Dedifferentiated amniotic fluid mesenchymal stem cell (primary cell): ENCODE data around the gene FAM50A.

Source experiments
- DNase-seq: peaks from one replicate; pipeline ENCODE4 v3.0.0-alpha.2; 2016; ENCODE audit errors: extremely low spot score

FAM50A gene

DNA sequence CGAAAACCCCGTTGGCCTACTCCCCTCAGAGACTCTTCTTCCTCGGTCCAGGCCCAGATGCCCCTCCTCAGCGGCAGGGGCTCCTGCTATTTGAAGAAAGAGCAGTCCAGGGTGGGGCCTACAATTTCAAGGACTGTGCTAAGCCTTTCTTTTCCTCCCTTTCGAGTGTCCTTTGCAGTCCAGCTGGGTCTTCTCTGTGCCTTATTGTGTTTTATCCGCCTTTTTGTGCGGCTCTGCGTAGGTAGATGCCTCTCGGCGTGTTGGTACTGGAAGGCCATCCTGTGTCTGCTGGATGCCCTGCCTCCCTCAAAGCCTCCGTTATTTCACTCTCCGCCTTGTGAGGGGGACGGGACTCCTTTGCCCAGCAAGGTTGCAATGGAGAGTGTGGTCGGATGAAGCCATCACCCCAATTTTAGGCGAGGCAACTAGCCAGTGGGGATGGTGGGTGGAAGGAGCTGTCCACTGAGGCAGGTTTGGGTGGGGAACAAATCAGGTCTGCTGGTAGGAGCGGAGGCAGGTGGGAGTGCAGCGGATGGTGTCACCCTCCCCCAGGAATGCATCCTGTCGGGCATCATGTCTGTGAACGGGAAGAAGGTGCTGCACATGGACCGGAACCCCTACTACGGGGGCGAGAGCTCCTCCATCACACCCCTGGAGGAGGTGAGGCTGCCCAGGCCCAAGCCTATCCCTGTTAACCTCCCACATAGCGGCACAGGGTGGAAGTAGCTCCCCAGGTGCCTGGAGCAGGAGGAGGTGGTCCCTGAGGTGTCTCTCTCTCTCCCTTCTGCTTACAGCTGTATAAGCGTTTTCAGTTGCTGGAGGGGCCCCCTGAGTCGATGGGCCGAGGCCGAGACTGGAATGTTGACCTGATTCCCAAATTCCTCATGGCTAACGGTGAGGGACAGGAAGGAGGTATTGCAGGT is 5.7 kb upstream of the FAM50A start:
- DNase-seq = no peak

- DNase-seq = no peak
These were observed 4.1 kb upstream of the FAM50A start for GRCh38 chrX:154439841-154440240.

GRCh38 chrX:154440623-154441357 is 3.2 kb upstream of the FAM50A start:
- DNase-seq = no peak

DNA sequence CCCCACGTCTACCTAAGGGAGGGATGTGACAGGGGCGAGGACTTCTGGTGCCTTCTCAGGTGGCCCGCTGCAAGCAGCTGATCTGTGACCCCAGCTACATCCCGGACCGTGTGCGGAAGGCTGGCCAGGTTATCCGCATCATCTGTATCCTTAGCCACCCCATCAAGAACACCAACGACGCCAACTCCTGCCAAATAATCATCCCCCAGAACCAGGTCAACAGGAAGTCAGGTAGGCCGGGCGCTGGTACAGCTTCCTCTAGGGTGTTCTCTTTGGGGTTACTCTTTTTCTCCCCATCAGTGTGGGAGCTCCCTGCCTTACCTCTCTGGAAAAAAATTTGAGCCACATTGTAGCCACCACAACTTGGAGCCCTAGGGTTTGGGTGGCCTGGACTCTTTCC is 2.4 kb upstream of the FAM50A start:
- DNase-seq = no peak

DNA sequence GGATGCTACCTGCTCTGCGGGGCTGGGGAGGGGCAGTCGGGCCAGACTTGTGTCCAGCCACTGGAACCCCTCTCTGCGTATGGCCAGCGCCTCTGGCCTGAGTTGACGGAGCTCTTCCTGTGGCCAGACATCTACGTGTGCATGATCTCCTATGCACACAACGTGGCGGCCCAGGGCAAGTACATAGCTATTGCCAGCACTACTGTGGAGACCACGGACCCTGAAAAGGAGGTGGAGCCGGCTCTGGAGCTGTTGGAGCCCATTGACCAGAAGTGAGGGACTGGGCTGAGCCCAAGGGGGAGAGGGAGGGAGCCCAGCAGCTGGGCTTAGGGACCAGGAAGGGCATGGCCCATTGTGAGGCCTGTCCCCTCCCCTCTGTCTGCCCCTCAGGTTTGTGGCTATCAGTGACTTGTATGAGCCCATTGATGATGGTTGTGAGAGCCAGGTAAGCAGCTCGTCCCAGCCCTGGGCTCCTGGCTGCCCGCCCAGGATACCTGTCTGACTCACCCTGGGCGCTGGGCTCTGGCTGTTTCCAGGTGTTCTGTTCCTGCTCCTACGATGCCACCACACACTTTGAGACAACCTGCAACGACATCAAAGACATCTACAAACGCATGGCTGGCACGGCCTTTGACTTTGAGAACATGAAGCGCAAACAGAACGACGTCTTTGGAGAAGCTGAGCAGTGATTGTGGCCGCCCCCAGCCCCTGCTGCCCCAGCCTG is 1.8 kb upstream of the FAM50A start:
- DNase-seq = no peak

DNA sequence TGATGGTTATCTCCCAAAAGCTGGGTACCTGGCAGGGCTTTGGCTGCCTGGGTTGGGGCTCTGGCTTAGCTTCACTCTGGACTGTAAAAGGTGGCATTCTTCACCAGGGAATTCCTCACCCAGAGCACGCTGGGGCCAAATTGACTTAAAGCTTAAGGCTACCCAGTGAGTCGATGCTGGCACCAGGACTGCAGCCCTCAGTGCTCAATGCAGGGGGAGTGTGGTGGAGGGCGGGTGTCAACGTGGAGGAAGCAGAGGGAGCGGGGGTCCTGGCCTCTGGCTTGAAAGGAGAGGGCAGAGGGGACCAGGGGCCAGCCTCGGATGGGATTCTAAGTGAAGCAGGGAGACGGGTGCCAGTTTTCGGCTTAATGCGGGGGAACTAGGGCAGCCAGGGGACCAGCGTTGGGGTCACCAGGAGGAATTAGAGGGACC is 446 bp upstream of the FAM50A start:
- DNase-seq = no peak

DNA sequence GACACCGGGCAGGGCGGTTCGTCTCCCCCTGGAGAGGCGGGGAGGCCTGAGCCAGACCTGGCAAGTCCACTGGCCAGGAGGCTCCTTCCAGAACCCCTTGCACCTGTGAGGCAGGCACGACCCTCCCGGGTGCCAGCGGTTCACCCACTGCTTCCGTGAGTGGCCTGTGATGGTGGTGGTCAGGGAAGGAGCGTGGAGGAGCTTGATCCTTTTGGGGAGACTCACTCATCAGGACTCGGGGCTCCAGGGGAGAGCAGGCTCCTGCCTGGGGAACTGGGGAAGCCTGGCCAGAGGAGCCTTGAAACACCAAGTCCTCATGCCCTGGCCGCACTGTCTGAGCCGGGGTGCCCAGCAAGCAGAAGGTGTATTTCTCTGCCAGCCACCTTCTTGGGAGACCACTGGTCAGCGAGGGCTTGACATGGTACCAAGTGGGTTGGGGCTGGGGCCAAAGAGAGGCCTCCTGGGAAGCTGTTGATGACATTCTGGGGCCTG is 860 bp downstream of the FAM50A start:
- no peak for DNase-seq

GRCh38 chrX:154445776-154446175 is 1.8 kb downstream of the FAM50A start:
- no peak for DNase-seq

DNA sequence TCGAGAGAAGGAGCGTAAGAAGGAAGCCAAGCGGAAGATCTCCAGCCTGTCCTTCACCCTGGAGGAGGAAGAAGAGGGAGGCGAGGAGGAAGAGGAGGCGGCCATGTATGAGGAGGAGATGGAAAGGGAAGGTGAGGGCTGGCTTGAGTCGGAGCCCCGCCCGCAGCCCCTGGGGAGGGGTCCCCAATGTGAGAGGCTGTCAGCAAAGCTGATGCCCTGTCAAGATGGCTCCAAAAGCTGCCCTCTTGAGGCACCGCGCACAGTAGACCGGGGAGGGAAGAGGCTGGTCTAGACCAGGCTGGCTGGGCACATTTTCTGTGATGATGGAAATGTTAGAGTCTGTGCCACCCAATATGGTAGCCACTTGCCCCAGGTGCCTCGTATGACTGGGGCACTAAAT is 2.5 kb downstream of the FAM50A start:
- DNase-seq = no peak

DNA sequence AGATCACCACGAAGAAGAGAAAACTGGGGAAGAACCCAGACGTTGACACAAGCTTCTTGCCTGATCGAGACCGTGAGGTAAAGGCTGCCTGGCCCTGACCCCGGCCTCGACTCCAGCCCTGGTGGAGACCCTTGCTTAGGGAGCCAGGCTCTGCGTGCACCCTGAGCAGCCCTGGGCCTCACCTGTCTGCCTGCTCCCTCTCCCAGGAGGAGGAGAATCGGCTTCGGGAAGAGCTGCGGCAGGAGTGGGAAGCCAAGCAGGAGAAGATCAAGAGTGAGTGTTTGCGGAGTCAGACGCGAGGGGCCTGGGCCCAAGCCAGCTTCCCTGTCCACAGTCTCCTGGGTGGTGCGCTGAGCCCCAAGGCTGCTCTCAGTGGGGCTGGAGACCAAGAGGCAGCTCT is 4.5 kb downstream of the FAM50A start:
- no peak for DNase-seq

GRCh38 chrX:154449618-154450017 is 5.7 kb downstream of the FAM50A start:
- no peak for DNase-seq

GRCh38 chrX:154450312-154450711 is 6.4 kb downstream of the FAM50A start:
- no peak for DNase-seq

- DNase-seq = no peak
These were observed 8.9 kb downstream of the FAM50A start for GRCh38 chrX:154452823-154453222.

GRCh38 chrX:154457491-154458115 is 13.7 kb downstream of the FAM50A start:
- no peak for DNase-seq

- no peak for DNase-seq
These were observed 14.4 kb downstream of the FAM50A start, which contains the start of gene PLXNA3 for GRCh38 chrX:154458116-154458953. Gene PLXNA3 (plus strand): TSS chrX:154458281. CDS start chrX:154460184, 1,903 bp downstream.

GRCh38 chrX:154458954-154459778 is 15.2 kb downstream of the FAM50A start:
- peak; percentile 22 for DNase-seq

DNA sequence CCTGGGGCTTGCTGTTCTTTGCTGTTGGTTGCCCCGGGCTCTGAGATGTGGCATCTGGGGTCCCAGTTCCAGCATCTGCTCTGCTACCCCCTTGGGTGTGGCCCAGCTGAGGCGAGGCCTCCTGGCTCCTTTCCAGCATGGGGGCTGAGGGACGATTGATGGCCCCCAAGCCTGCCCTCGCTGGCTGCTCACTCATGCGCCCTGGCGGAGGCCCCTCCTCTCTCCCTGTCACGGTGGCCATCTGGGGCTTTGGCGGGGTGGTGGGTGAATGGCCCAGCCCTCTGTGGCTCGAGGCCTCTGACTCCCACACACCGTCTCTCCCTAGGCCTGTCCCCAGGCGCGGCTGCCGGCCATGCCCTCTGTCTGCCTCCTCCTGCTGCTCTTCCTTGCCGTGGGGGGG is 15.9 kb downstream of the FAM50A start:
- no peak for DNase-seq

DNA sequence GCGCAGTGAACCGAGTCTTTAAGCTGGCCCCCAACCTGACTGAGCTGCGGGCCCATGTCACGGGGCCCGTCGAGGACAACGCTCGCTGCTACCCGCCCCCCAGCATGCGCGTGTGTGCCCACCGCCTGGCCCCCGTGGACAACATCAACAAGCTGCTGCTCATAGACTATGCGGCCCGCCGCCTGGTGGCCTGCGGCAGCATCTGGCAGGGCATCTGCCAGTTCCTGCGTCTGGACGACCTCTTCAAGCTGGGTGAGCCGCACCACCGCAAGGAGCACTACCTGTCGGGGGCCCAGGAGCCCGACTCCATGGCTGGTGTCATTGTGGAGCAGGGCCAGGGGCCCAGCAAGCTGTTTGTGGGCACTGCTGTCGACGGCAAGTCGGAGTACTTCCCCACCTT is 16.4 kb downstream of the FAM50A start:
- no peak for DNase-seq

GRCh38 chrX:154462396-154462795 is 18.5 kb downstream of the FAM50A start:
- no peak for DNase-seq
